NCI-H2081 treated with DMSO at 0.1 percent for 48 hours (cell line): Measurements from ENCODE around the gene MND1.
"Not testable (repeated sequence)": the region's sequence is repeated elsewhere in the genome, so short reads cannot be mapped to it uniquely, and the experiment has no call there.

Source experiments
- DNase-seq: peaks from one replicate; lab custom pipeline; 2025; lab: John Stamatoyannopoulos, UW

MND1 gene

DNA sequence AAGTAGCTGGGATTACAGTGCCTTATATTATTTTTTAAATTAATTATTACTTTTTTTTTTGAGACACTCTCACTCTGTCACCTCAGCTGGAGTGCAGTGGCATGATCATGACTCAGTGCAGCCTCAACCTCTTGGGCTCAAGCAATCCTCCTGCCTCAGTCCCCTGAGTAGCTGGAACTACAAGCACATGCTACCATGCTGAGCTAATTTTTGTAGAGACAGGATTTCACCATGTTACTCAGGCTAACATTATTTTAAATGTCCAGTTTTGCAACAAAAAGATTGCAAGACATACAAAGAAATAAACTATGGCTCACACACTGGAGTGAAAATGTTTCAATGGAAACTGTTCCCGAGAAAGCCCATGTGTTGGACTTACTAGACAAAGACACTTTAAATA is 59.2 kb downstream of the MND1 start:
- no peak for DNase-seq

DNA sequence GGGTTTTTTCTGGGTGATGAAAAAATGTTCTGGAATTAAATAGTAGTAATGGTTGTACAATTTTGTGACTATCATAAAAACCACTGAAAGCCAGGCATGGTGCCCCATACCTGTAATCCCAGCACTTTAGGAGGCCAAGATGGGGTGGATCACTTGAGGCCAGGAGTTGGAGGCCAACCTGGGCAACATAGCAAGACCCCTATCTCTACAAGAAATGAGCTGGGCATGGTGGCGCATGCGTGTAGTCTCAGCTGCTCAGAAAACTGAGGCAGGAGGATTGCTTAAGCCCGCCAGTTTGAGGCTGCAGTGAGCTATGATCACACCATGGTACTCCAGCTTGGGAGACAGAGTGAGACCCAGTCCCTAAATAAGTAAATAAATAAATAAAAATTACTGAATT is 63.4 kb downstream of the MND1 start:
- DNase-seq = no peak

DNA sequence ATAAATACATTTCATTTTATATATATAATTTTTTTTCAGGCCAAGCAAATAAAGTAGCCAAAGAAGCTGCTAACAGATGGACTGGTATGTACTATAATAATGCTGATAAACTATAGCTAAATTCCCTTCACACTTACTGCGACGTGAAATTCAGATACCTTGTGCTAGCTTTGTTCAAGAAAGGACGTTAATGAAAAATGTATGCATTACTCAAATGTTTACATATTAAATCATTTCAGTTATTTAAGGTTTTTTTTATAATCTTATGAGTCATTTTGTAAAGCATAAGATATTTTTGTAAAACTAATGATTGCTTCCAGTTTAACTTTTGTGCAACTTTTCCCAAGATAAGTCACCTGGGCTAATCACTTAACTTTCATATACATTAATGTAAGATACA is 64.4 kb downstream of the MND1 start:
- DNase-seq = no peak

DNA sequence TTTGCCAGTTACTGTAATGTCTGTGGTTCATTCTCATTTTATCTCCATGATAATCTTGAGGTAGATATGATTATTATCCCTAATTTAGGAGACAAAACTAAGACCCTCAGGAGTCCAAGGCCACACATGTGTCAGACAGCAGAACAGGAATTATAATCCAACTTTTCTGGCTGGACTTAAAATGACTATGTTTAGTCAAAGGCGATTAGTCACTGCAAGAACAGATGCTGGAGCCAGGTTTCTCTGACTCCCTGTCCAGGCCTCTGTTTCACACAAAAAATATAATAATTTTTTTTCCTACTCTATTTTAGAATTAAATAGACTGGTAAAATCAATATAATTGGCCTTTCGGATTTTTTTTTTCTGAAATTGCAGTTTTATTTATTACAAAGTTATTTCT is 64.9 kb downstream of the MND1 start:
- no peak for DNase-seq

DNA sequence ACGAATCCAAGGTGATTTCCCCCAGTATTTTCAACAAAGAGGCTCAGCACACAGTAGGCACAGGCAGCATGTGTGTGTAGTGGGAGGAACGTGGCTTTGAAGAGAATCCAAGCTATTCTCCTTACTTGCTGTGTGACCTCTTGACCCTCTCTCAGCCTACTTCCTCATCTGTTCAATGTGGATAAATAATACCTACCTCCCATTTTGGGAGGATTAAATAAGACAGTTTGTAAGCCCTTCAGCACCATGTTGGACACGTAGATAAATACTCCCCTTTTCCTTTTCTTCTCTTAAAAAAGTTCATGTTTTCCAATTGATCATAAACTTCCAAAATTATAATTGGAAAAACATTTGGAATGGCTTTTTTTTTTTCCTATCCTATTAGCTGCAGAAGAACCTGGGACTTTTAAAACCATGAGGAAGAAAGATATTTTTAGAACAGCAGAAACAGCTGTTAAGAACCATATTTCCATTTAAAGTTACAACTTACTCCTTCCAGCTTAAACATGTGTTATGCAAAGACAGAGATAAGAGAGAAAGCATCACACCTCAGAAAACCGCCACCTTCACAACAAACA is 65.5 kb downstream of the MND1 start:
- no peak for DNase-seq

DNA sequence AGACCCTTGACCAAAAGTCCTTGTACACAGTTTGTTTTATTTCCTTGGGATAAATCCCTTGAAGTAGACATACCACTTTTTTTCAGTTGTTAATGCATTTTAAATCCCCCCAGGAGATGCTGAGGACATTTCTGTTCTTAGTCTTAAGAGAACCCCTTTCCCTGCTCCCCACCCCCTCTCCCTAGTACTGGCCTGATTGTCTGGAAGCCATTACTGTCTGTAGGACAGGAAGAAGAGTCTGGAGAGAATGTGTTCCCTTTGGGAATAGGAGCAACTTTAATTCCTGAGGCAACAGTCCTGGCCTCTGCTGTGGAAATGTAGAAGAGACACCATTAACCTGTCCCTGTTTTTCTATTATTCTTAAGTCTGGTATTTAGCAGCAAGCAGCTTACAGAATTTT is 69.4 kb downstream of the MND1 start:
- DNase-seq = no peak

DNA sequence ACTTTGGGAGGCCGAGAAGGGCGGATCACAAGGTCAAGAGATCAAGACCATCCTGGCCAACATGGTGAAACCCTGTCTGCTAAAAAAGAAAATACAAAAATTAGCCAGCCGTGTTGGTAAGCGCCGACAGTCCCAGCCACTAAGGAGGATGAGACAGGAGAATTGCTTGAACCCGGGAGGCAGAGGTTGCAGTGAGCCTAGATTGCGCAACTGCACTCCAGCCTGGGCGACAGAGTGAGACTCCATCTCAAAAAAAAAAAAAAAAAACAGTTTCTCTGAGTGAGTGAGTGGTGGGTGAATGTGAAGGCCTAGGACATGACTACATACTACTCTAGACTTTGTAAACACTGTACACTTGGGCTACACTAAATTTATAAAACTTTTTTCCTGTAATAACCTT is 72.0 kb downstream of the MND1 start:
- not testable (repeated sequence) for DNase-seq

DNA sequence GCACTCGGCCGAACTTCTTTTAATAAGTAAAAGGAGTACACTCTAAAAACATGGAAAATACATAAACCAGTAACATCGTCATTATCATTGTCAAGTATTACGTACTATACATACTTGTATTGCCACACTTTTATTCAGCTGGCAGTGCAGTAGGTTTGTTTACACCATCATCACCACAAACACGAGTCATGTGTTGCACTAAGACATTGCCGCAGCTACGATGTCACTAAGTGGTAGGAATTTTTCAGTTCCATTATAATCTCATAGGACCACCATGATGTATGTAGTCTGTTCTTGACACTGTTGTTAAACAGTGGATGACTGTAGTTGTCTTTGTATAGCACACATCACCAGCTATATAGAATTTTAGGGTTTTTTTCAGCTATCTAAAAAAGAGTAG is 73.6 kb downstream of the MND1 start:
- no peak for DNase-seq

DNA sequence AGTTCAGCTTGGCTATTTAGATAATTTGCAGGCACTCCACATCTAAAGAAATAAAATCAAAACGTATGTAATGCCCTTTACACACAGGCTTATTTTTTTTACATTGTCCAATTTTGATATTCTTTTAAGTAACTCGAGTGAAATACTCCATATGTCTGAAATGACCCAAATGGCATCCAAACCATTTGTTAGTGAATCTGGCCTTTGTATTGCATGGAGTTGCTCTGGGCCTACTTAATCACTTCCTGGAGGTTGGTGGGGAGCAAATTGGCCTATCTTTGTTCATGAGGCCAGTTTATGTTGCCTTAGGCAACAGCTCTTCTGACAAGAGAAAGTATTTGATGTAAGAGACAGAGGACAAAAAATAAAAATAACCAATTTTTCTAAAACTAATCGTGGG is 74.1 kb downstream of the MND1 start:
- no peak for DNase-seq

DNA sequence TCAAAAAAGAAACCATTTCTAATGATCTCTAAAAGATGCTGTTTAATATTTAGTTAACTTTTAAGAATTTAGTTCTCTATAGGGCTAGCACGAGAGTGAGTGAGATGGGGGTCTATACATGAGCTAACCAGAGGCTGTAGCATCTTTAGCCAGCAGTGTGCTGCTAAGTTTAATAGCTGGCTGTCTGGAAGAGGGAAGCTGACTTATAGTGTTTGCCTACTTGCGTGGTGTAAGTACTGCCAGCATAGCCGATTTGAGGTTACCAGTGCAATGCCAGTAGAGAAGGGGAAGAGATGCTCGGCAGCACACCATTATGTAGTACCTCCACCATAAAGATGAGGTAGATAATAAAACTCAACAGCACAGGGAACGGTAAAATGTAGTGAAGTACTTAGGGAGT is 74.5 kb downstream of the MND1 start:
- no peak for DNase-seq

DNA sequence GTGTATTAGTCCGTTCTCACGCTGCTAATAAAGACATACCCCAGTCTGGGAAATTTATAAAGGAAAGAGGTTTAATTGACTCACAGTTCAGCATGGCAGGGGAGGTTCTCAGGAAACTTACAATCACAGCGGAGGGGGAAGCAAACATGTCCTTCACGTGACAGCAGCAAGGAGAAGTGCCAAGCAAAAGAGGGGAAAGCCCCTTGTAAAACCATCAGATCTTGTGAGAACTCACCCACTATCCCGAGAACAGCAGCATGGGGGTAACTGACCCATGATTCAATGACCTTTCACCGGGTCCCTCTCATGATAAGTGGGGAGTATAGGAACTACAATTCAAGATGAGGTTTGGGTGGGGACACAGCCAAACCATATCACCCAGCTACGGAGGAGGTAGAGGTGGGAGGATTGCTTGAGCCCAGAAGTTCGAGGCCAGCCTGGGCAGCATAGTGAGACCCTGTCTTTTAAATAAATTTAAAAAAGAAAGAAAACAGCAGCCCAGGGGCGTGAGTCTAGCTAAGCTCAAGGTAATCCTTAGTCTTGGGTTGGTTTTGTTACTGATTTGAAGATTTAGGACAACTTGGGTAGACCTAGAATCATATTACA is 75.3 kb downstream of the MND1 start:
- DNase-seq = no peak

DNA sequence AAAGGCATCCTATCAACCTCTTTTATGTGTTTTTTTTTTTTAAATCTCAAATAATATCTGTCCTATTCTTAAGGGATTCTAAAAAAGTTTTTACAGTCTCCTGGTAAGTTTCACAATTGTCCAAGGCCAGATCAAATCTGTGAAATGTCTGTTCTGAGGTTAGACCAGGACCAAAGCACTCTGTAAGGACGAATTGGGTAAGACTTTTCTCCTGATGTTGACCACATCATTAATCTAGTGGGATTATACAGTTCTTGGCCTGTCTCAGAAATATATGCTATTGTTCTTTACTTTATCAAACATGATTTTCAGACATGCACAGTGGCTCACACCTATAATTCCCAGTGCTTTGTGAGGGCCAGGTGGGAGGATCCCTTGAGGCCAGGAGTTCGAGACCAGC is 75.9 kb downstream of the MND1 start:
- DNase-seq = no peak

DNA sequence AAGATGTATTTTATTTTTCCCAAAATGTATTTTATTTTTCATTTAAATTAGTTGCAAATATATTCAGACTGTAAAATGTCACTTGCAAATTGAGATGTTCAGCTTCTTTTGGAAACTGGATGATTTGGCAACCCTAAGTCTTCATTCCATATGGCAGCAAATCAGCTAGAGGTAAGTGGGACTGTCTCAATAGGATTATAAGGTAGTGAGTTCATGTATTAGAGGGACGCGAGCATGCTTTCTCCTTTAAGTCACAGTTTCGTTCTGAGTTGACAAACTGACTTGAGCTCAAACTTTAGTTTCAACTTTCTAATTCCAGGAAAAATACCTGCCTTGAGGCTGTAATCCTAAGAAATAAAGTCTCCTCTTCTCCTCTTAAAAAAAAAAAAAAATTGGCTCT is 77.5 kb downstream of the MND1 start:
- no peak for DNase-seq

DNA sequence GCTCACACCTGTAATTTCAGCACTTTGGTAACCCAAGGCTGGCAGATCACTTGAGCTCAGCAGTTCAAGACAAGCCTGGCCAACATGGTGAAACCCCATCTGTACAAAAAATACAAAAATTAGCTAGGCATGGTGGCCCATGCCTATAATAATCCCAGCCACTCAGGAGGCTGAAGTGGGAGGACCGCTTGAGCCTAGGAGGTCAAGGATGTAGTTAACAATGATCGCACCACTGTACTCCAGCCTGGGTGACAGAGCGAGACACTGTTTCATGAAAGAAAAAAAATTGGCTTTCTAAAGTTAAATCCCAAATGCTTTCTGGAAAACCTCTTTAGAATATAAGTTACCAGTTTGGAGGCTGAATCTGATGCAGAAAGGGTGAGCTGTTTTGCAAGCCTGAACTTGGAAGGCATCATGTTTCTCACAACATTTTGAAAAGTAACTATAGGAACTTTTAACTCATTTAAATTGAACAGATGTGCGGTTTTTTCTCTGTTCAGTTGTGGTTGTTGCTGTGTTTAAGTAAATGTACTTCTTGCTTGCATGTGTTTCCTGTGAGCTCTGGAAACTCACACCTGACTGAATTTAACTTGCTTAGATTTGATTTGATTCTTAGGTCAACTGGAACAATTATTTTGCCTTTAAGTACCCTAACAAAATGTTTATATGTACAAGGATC is 81.9 kb downstream of the MND1 start:
- DNase-seq = no peak

DNA sequence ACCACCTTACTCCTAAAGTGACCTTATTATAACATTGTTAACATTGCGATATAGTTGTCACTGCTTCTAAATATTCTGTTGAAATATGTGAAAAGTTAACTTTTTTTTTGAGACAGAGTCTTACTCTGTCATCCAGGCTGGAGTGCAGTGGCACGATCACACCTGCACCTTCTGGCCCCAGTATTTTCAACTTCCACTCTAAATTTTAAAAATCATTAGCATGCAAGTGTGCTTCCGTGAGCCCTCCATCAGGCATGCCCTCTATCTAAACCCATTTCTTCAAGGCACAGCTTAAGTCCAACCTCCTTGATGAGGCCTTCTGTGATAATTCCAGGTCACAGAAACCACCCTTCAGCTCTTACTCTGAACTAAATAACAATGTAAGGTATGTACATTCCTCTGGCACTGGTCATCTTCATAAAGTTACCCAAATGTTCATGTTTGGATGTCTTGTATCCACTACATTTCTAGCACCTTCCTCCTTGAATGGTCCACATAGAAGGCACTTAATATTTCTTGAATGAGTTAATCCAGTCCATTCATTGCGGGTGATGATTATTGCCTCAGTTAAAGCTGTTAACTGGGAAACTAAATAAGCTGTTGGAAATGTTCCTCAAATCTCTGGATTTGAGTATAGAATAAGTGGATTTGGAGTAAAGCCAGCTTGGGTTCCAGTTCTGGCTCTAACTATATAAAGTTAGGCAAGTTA is 83.0 kb downstream of the MND1 start:
- no peak for DNase-seq

DNA sequence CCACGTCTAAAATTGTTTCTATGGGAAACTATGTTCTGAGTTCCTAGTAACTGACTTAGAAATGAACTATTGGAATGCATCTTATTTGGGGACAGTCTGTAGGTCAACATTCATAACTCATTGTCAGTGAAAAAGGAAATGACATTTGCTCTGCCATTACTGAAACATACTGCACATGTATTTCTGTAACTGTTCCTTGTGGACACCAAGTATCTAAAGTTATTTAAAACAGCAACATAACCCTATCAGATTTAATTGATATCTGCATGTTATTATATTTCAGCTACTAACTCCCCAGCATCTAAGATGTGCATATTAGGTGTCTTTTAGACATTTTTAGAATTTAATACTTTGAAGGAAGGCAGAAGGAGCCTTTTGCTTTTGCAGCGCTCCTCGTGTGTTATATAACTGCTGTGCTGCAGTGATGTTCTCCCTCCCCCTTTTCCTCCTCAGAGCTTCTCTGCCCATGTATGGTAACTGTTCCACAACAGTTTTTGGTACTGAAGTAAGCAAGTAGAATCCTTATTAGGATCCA is 84.5 kb downstream of the MND1 start:
- DNase-seq = no peak

DNA sequence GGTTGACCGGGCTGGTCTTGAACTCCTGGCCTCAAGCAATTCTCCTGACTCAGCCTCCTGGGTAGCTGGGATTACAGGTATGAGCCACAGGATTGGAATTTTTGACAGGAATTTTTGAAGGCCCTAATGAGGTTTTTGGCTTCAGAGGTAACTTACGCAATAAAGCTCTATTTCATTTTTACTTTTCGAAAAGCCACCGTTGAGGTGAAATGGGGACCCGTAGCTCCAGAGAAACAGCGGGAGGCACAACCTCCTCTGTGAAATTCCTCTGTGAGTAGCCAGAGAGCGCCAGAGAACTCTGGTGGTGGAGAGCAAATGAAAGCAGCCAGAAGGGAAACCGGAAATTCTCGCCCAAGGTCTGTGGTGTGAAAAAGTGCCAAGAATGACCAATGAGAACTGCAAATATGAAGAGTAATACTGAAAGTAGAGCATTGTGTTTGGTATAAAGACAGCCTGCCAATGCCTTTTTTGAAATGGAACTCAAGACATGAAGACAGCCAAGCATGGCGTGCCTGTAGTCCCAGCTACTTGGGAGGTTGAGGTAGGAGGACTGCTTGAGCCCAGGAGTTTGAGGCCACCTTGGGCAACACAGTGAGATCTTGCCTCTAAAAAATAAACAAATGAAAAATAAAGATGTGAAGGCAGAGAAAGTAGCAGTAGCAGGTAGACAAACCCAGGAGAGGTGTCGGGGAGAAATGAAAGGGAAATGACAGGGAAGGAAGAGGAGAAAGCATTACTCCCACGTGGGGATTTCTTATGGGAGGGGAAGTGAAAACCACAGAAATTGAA is 88.7 kb downstream of the MND1 start:
- DNase-seq = no peak

DNA sequence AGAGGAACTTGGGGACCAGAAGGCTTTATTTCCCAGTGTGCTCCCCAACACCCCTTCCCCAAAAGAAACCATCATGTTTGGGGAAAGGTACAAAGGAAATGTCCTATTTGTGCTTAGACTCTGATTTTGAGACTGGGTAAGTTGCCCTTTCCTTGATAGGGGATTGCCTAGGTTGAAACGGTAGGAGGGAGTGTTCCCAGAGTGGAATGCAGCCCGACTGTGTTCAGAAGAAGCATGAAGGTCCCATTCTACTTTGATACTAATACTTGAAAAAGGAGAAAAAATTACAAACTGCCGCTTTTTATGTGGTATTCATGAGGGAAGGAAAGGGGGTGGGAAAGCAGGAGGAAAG is 89.2 kb downstream of the MND1 start:
- DNase-seq = no peak

DNA sequence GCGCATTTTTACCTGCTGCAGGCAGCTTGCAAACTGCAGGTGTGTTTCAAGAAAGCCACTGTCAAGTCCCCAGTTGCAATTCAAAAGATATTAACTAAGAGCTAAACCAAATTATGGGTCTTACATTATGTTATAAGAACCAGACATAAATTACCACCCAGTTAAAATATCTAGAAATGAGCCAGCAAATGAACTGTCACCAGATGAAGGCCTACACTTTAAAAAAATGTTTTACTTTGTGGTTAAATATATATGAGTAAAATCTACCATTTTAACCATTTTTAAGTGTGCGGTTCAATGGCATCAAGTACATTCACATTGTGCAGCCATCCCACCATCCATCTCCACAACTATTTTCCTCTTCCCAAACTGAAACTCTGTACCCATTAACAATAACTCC is 89.7 kb downstream of the MND1 start:
- DNase-seq = no peak

DNA sequence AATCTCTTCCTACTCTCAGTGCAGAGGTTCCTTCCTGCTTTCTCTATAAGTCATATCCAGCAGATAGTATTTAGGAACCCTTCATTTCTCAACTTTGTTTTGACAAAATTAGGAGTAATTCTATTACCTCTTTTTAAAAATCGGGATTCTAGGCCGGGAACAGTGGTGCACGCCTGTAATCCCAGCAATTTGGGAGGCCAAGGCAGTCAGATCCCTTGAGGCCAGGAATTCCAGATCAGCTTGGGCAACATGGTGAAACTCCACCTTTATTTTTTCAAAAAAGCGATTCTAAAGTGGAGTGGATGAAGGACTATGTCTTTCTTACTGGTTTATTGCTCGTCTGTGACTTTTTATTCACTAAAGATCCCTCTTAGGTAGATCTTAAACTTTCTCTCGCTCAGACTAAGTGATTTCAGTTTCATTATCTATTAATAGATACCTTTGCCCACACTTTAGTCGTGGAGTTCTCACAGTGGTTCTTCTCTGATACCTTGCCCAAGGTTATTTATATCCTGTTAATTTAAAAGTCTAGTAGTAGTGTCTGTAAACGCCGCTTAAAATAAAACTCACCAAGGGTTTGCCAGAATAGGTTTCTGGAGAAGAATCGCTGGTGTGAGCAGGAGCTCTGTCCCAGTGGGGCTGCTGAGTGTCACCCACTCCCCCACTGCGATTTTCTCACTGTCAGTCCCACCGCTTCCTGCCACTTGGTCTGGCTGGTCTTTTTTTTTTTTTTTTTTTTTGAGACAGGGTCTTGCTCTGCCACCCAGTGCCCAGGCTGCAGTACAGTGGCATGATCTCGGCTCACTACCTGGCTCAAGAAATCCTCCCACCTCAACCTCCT is 94.6 kb downstream of the MND1 start:
- DNase-seq = no peak

DNA sequence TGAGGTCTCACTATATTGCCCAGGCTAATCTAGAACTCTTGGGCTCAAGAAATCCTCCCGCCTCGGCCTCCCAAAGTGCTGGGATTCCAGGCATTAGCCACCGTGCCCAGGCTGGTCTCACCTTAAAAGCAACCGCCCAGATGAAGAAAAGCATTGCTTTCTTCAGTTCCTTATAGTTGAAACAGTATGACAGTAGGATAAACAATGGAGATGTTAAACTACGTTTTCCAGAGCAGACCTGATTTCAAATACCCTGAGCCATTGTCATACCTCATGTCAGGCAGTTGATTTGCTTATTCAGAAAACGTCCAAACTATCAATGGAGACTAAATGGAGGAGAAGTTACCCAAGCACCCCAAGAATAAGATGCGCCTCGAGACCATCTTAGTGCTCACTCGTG is 95.3 kb downstream of the MND1 start:
- DNase-seq = no peak
